GM12878 (cell line): ENCODE results near the gene ARAP3. TPM values are rescaled to one million over a fixed set of nuclear protein-coding genes. Genes with fewer than 3 reads are reported as not detected.

Experiments
- ATAC-seq: fragments of 200-7000 bp; cut with Tn5 transposase; 3 replicates; pipeline ENCODE4 v1.9.1; 2020; ENCODE audit warnings: mild to moderate bottlenecking, moderate library complexity
- BruUV-seq: library from RNA; stranded (reverse); fragments of 400-500 nt; replicated peaks from 2 replicates; lab custom pipeline; 2021; lab: Mats Ljungman, UMichigan
- CTCF ChIA-PET: fragments of 300-600 bp; sonication (Branson Sonifier 250); formaldehyde crosslinking; extraction: SDS; loops from one replicate; lab custom pipeline; 2021; ENCODE audit warnings: inconsistent platforms; lab: Yijun Ruan, JAX
- POLR2A ChIA-PET: fragments of 350-600 bp; formaldehyde crosslinking; extraction: SDS; loops from one replicate; lab custom pipeline; 2021; ENCODE audit warnings: inconsistent platforms; lab: Charles Lee
- RAD21 ChIA-PET: fragments of 300-600 bp; sonication (Branson Sonifier 250); formaldehyde crosslinking; loops from one replicate; lab custom pipeline; 2023; ENCODE audit warnings: antibody characterized with exemption; ENCODE audit not compliant: unreplicated experiment; lab: Charles Lee
- SMC1A ChIA-PET: fragments of 300-600 bp; sonication (Branson Sonifier 250); formaldehyde crosslinking; loops from one replicate; lab custom pipeline; 2023; ENCODE audit not compliant: unreplicated experiment, uncharacterized antibody; lab: Charles Lee
- DNase-seq: peaks from one replicate; pipeline ENCODE4 v3.0.0-alpha.2; 2011; ENCODE audit warnings: low read depth, low spot score
- FAIRE-seq: peaks from 3 replicates; lab custom pipeline; 2011; peaks lifted over from hg19 to GRCh38; lab: Jason Lieb, UNC
- H2AFZ ChIP-seq: 2 replicates; pipeline ENCODE4 v1.6.0; 2011; ENCODE audit warnings: low read depth, low read length, control low read depth; ENCODE audit not compliant: control insufficient read depth
- H3K27ac ChIP-seq: 2 replicates; pipeline ENCODE4 v1.5.1; 2011; ENCODE audit warnings: control low read depth; ENCODE audit not compliant: control insufficient read depth, insufficient read depth
- H3K27me3 ChIP-seq, 2 experiments: replicated peaks in 1 of 2; 2 replicates each; pipeline versions ENCODE4 v1.6.0 to v1.6.1; 2011; ENCODE audit warnings: low read length in 1 of 2; ENCODE audit not compliant: control insufficient read depth in 2 of 2, insufficient read depth in 2 of 2
- H3K36me3 ChIP-seq, 2 experiments: 2 replicates each; pipeline ENCODE4 v1.5.1; 2011; ENCODE audit warnings: low read length in 1 of 2; ENCODE audit not compliant: control insufficient read depth in 2 of 2, insufficient read depth in 2 of 2
- H3K4me1 ChIP-seq: 2 replicates; pipeline ENCODE4 v1.6.1; 2011; ENCODE audit warnings: mild to moderate bottlenecking, low read length, moderate library complexity, mixed read lengths; ENCODE audit not compliant: control insufficient read depth, insufficient read depth
- H3K4me2 ChIP-seq: 2 replicates; pipeline ENCODE4 v1.6.0; 2011; ENCODE audit warnings: control low read depth; ENCODE audit not compliant: control insufficient read depth, insufficient read depth
- H3K4me3 ChIP-seq: fragments of 200-600 bp; sonication (generic); 2 replicates; pipeline ENCODE4 v1.5.1; 2016
- H3K79me2 ChIP-seq: 2 replicates; pipeline ENCODE4 v1.6.0; 2011; ENCODE audit warnings: low read length; ENCODE audit not compliant: control insufficient read depth, insufficient read depth
- H3K9ac ChIP-seq: 2 replicates; pipeline ENCODE4 v1.8.0; 2011; ENCODE audit warnings: low read length, control low read depth, mixed read lengths; ENCODE audit not compliant: control insufficient read depth, insufficient read depth
- H3K9me3 ChIP-seq: replicated peaks from 3 replicates; pipeline ENCODE4 v1.5.1; 2011; ENCODE audit warnings: mild to moderate bottlenecking, low read length; ENCODE audit not compliant: control insufficient read depth, insufficient read depth
- H4K20me1 ChIP-seq: 2 replicates; pipeline ENCODE4 v1.6.0; 2011; ENCODE audit not compliant: control insufficient read depth, insufficient read depth
- ATF7 ChIP-seq: fragments of 450-650 bp; IDR thresholded peaks from 2 replicates; pipeline ENCODE4 v1.6.1; 2016; ENCODE audit warnings: low read depth, mild to moderate bottlenecking
- BMI1 ChIP-seq: fragments of 450-650 bp; IDR thresholded peaks from 2 replicates; pipeline ENCODE4 v1.6.1; 2016; ENCODE audit warnings: mild to moderate bottlenecking, moderate library complexity, borderline replicate concordance
- CREB1 ChIP-seq: IDR thresholded peaks from 2 replicates; pipeline ENCODE4 v1.6.1; 2012; ENCODE audit warnings: low read depth, mild to moderate bottlenecking, inconsistent platforms
- CREM ChIP-seq: IDR thresholded peaks from 2 replicates; pipeline ENCODE4 v1.6.1; 2014; ENCODE audit warnings: antibody characterized with exemption, low read depth
- FOXM1 ChIP-seq: IDR thresholded peaks from 2 replicates; pipeline ENCODE4 v1.6.1; 2012; ENCODE audit warnings: low read depth, mild to moderate bottlenecking, inconsistent platforms, low read length, moderate library complexity
- HCFC1 ChIP-seq: fragments of 150-350 bp; IDR thresholded peaks from 2 replicates; pipeline ENCODE4 v1.6.1; 2014; ENCODE audit warnings: low read length
- IKZF1 ChIP-seq: fragments of 450-650 bp; conservative IDR thresholded peaks from 2 replicates; pipeline ENCODE4 v1.6.1; 2017; ENCODE audit warnings: antibody characterized with exemption, mild to moderate bottlenecking
- JUND ChIP-seq: IDR thresholded peaks from 2 replicates; pipeline ENCODE4 v1.6.1; 2012; ENCODE audit warnings: low read depth, mild to moderate bottlenecking, low read length, improper control_type of control experiment, moderate library complexity
- MYB ChIP-seq: fragments of 150-350 bp; IDR thresholded peaks from 2 replicates; pipeline ENCODE4 v1.6.1; 2014; ENCODE audit warnings: mild to moderate bottlenecking, low read depth, low read length, borderline replicate concordance
- NFIC ChIP-seq: IDR thresholded peaks from 2 replicates; pipeline ENCODE4 v1.6.1; 2012; ENCODE audit warnings: low read depth, mild to moderate bottlenecking, inconsistent platforms, low read length, moderate library complexity
- NR2F1 ChIP-seq: fragments of 450-650 bp; conservative IDR thresholded peaks from 2 replicates; pipeline ENCODE4 v1.6.1; 2017; ENCODE audit warnings: mild to moderate bottlenecking
- RELA ChIP-seq: fragments of 450-650 bp; IDR thresholded peaks from 2 replicates; pipeline ENCODE4 v1.8.0; 2014; ENCODE audit warnings: borderline replicate concordance; ENCODE audit not compliant: partially characterized antibody
- SIX5 ChIP-seq: IDR thresholded peaks from 2 replicates; pipeline ENCODE4 v1.6.1; 2011; ENCODE audit warnings: mild to moderate bottlenecking, low read depth, low read length, moderate library complexity; ENCODE audit not compliant: severe bottlenecking
- SMAD1 ChIP-seq: fragments of 450-650 bp; IDR thresholded peaks from 2 replicates; pipeline ENCODE4 v1.6.1; 2018; ENCODE audit warnings: mild to moderate bottlenecking, low read depth; ENCODE audit not compliant: partially characterized antibody
- TBL1XR1 ChIP-seq: IDR thresholded peaks from 2 replicates; pipeline ENCODE4 v1.6.1; 2012; ENCODE audit warnings: low read depth, low read length, improper control_type of control experiment
- USF1 ChIP-seq: IDR thresholded peaks from 2 replicates; pipeline ENCODE4 v1.6.1; 2011; ENCODE audit warnings: borderline replicate concordance, low read depth, mild to moderate bottlenecking, moderate library complexity, mixed read lengths, low read length; ENCODE audit not compliant: insufficient read depth; ENCODE audit errors: extremely low read length
- WGBS: methylation state at CpG from one replicate; pipeline ENCODE4 v1.1.6; 2016; ENCODE audit warnings: low lambda C conversion rate; ENCODE audit not compliant: insufficient replicate concordance, insufficient coverage; ENCODE audit errors: missing lambda C conversion rate; 5-methylcytosine and 5-hydroxymethylcytosine counted together
- in situ Hi-C: fragments of 300-500 bp; cut with MboI; formaldehyde crosslinking; loops from 9 replicates; pipeline ENCODE4 v1.14.3; 2018; ENCODE audit warnings: mixed read lengths
- intact Hi-C: fragments of 100-400 bp; cut with micrococcal nuclease; formaldehyde crosslinking; loops from one replicate; pipeline ENCODE4 v1.14.2; 2022; ENCODE audit not compliant: unreplicated experiment
- polyA plus RNA-seq, 11 experiments: library from polyadenylated mRNA; depleted of rRNA in 4 of 11; unstranded in 6 of 11; stranded (reverse) in 5 of 11; fragments of >200 nt; fragmentation: Nextera tagmentation in 4 of 11; fragmentation: Illumina TruSeq in 1 of 11; extraction: Ambion mirVana in 4 of 11; extraction: Trizol in 1 of 11; gene quantifications; 1 replicate in 1 of 11; 2 replicates in 10 of 11; pipeline versions ENCODE4 v1.2.1 to v1.2.3, GENCODE V29; 2011 to 2016; ENCODE audit warnings: inconsistent platforms in 2 of 11, missing spikeins in 2 of 11, low read depth in 1 of 11
- total RNA-seq, 4 experiments: library from RNA; depleted of rRNA in 3 of 4; stranded (reverse); fragments of >200 nt in 3 of 4; fragmentation: Illumina TruSeq in 1 of 4; extraction: Trizol in 1 of 4; gene quantifications; 2 replicates each; pipeline versions ENCODE4 v1.2.1 to v1.2.3, GENCODE V29; 2013 to 2021
- TF ChIP-seq, protein P1 (sequence below): IDR thresholded peaks from 2 replicates; pipeline ENCODE4 v1.6.1; 2012; ENCODE audit warnings: low read depth, low read length, improper control_type of control experiment
- TF ChIP-seq, protein P2 (sequence below): fragments of 450-650 bp; IDR thresholded peaks from 2 replicates; pipeline ENCODE4 v1.6.1; 2016; ENCODE audit warnings: mild to moderate bottlenecking, moderate library complexity, borderline replicate concordance

ARAP3 gene
- total and polyA plus RNA-seq, 10 of the 15 experiments (the other 5 are each of a cell fraction or from before 2014, with no cell fraction given): 0.01 to 0.08 TPM; not detected in 8

DNA sequence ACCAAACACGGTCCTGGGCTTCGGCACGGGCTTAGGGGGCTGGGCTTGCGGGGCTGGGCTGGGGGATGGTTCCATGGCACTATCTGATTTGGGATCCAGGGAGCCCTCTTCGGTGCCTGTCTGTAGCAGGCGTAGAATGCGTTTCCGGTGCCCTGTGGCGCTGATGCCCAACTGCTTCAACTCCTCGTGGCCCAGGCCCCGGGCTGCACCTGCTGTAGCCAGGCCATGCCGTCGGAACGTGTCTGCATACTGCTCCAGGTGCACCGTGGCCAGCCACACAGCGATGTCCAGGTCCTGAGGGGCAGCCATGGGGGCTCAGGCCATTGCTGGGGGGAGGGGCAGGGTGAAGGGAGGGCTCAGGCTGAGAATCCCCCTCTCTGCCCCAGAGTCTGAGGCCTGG lies 1.9 kb downstream of the ARAP3 start:
- RAD21 ChIA-PET: no interaction called here
- Histone ChIP-seq H3K4me1 (no peaks in the 10 kb centered on the region), H2AFZ (no peak overlapping the region), H3K27me3 (peaks cover 2 to 12% of the 10 kb centered on the region in 2 experiments), H3K4me3 (no peak overlapping the region), H3K9ac (no peak overlapping the region), H3K36me3 (no peaks in the 10 kb centered on the region), H4K20me1 (no peaks in the 10 kb centered on the region), H3K4me2 (no peak overlapping the region), H3K79me2 (no peaks in the 10 kb centered on the region), H3K27ac (no peak overlapping the region), H3K9me3 (no peaks in the 10 kb centered on the region)
- POLR2A ChIA-PET: no interaction called here
- WGBS: 54% methylated on average over 15 of the region's 16 CpGs
- CTCF ChIA-PET: no interaction called here
- no peak for DNase-seq
- intact Hi-C loops: no loop called here
- no TSS peak for BruUV-seq
- SMC1A ChIA-PET: interaction anchor here (0.6 kb wide), 1 partner anchor 157 kb away, joined by 3 read pairs; no protein-coding TSS in a partner anchor
- in situ Hi-C loops: no loop called here
- FAIRE-seq: no peak
- no peak for ATAC-seq
- TF ChIP-seq NR2F1: no peak
- TF ChIP-seq RELA: no peak
- TF ChIP-seq TBL1XR1: no peak
- TF ChIP-seq CREB1: no peak
- no peak for TF ChIP-seq NFIC
- TF ChIP-seq FOXM1: no peak
- TF ChIP-seq HCFC1: no peak
- no peak for TF ChIP-seq ATF7
- no peak for TF ChIP-seq IKZF1
- no peak for TF ChIP-seq USF1
- no peak for TF ChIP-seq SIX5
- TF ChIP-seq BMI1: no peak
- no peak for TF ChIP-seq CREM
- TF ChIP-seq JUND: no peak
- TF ChIP-seq, protein P1, sequence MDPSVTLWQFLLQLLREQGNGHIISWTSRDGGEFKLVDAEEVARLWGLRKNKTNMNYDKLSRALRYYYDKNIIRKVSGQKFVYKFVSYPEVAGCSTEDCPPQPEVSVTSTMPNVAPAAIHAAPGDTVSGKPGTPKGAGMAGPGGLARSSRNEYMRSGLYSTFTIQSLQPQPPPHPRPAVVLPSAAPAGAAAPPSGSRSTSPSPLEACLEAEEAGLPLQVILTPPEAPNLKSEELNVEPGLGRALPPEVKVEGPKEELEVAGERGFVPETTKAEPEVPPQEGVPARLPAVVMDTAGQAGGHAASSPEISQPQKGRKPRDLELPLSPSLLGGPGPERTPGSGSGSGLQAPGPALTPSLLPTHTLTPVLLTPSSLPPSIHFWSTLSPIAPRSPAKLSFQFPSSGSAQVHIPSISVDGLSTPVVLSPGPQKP: no peak
- TF ChIP-seq, protein P2, sequence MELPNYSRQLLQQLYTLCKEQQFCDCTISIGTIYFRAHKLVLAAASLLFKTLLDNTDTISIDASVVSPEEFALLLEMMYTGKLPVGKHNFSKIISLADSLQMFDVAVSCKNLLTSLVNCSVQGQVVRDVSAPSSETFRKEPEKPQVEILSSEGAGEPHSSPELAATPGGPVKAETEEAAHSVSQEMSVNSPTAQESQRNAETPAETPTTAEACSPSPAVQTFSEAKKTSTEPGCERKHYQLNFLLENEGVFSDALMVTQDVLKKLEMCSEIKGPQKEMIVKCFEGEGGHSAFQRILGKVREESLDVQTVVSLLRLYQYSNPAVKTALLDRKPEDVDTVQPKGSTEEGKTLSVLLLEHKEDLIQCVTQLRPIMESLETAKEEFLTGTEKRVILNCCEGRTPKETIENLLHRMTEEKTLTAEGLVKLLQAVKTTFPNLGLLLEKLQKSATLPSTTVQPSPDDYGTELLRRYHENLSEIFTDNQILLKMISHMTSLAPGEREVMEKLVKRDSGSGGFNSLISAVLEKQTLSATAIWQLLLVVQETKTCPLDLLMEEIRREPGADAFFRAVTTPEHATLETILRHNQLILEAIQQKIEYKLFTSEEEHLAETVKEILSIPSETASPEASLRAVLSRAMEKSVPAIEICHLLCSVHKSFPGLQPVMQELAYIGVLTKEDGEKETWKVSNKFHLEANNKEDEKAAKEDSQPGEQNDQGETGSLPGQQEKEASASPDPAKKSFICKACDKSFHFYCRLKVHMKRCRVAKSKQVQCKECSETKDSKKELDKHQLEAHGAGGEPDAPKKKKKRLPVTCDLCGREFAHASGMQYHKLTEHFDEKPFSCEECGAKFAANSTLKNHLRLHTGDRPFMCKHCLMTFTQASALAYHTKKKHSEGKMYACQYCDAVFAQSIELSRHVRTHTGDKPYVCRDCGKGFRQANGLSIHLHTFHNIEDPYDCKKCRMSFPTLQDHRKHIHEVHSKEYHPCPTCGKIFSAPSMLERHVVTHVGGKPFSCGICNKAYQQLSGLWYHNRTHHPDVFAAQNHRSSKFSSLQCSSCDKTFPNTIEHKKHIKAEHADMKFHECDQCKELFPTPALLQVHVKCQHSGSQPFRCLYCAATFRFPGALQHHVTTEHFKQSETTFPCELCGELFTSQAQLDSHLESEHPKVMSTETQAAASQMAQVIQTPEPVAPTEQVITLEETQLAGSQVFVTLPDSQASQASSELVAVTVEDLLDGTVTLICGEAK: no peak
- no peak for TF ChIP-seq MYB
- no peak for TF ChIP-seq SMAD1
